ENCODE results near the gene KATNBL1.

The KATNBL1 gene

GRCh38 chr15:34209421-34210282 is at the start of gene KATNBL1:
KATNBL1 (minus strand) TSS chr15:34210096; CDS start chr15:34163676, 46,420 bp downstream.
- peak; percentile 96 for DNase-seq

GRCh38 chr15:34259566-34259965 is 49.7 kb upstream of the KATNBL1 start:
- DNase-seq: peak; percentile 69

- DNase-seq: no peak
Measured at GRCh38 chr15:34258151-34258550, 48.3 kb upstream of the KATNBL1 start.

GRCh38 chr15:34252545-34252944 is 42.6 kb upstream of the KATNBL1 start:
- DNase-seq: peak; percentile 27

GRCh38 chr15:34248190-34248589 is 38.3 kb upstream of the KATNBL1 start:
- DNase-seq: peak; percentile 76

GRCh38 chr15:34246276-34246976 is 36.5 kb upstream of the KATNBL1 start:
- no peak for DNase-seq

GRCh38 chr15:34243226-34243625 is 33.3 kb upstream of the KATNBL1 start:
- no peak for DNase-seq

GRCh38 chr15:34242331-34242710 is 32.4 kb upstream of the KATNBL1 start:
- peak; percentile 76 for DNase-seq

GRCh38 chr15:34241376-34242330 is 31.8 kb upstream of the KATNBL1 start:
- DNase-seq: peak; percentile 80

- DNase-seq: no peak
Measured at GRCh38 chr15:34240537-34240936, 30.6 kb upstream of the KATNBL1 start.

GRCh38 chr15:34239151-34239808 is 29.4 kb upstream of the KATNBL1 start:
- DNase-seq: no peak

GRCh38 chr15:34233614-34234013 is 23.7 kb upstream of the KATNBL1 start:
- DNase-seq: no peak

GRCh38 chr15:34223904-34224596 is 14.2 kb upstream of the KATNBL1 start:
- DNase-seq: peak; percentile 25

GRCh38 chr15:34217587-34218225 is 7.8 kb upstream of the KATNBL1 start:
- DNase-seq: no peak

GRCh38 chr15:34216527-34217270 is 6.8 kb upstream of the KATNBL1 start:
- DNase-seq: no peak

- DNase-seq: no peak
Measured at GRCh38 chr15:34214135-34214534, 4.2 kb upstream of the KATNBL1 start.

GRCh38 chr15:34213690-34214089 is 3.8 kb upstream of the KATNBL1 start:
- no peak for DNase-seq

GRCh38 chr15:34206011-34206410 is 3.9 kb downstream of the KATNBL1 start:
- DNase-seq: no peak

- DNase-seq: no peak
Measured at GRCh38 chr15:34203936-34204335, 6.0 kb downstream of the KATNBL1 start.

GRCh38 chr15:34203305-34203704 is 6.6 kb downstream of the KATNBL1 start:
- DNase-seq: no peak
